Testis (tissue), 3 donors: Measurements from ENCODE around the gene CENPX. TPM values are rescaled to one million over a fixed set of nuclear protein-coding genes. Genes with fewer than 3 reads are reported as not detected.
"Not testable (repeated sequence)": the region's sequence is repeated elsewhere in the genome, so short reads cannot be mapped to it uniquely, and the experiment has no call there.

Source experiments
- DNase-seq: peaks from one replicate; pipeline ENCODE4 v3.0.0-alpha.2; 2019
- H3K27ac ChIP-seq, 2 donors: fragments of 200-600 bp; sonication (generic); one replicate each; pipeline ENCODE4 v1.5.1; 2019
- H3K27me3 ChIP-seq: fragments of 200-600 bp; sonication (generic); one replicate; pipeline ENCODE4 v1.5.1; 2019
- H3K36me3 ChIP-seq: fragments of 200-600 bp; sonication (generic); one replicate; pipeline ENCODE4 v1.5.1; 2017; ENCODE audit warnings: low read depth; ENCODE audit errors: missing control alignments
- H3K4me1 ChIP-seq: fragments of 200-600 bp; sonication (generic); one replicate; pipeline ENCODE4 v1.5.1; 2019
- H3K4me3 ChIP-seq, 2 donors: fragments of 200-600 bp; sonication (generic); one replicate each; pipeline ENCODE4 v1.5.1; 2017 to 2019
- H3K9me3 ChIP-seq: fragments of 200-600 bp; sonication (generic); one replicate; pipeline ENCODE4 v1.5.1; 2017
- POLR2A ChIP-seq: fragments of 450-650 bp; IDR thresholded peaks from one replicate; pipeline ENCODE4 v1.6.1; 2017; ENCODE audit warnings: antibody characterized with exemption, mild to moderate bottlenecking, moderate library complexity
- WGBS, 2 donors: methylation state at CpG; one replicate each; pipeline ENCODE4 v1.1.5; 2018; 5-methylcytosine and 5-hydroxymethylcytosine counted together
- intact Hi-C: fragments of 100-400 bp; cut with DNase I; formaldehyde crosslinking; loops from one replicate; pipeline ENCODE4 v1.15.1; 2023; ENCODE audit warnings: low total_unique reads
- polyA plus RNA-seq: library from polyadenylated mRNA; stranded (reverse); fragments of 350-450 nt; fragmentation: Illumina TruSeq; extraction: RNeasy Lipid Tissue Mini Kit (QIAGEN cat#74804); gene quantifications from one replicate; pipeline ENCODE4 v1.2.3, GENCODE V29; 2014; ENCODE audit warnings: low read depth, low replicate concordance; ENCODE audit not compliant: insufficient read depth
- total RNA-seq, 2 donors: library from RNA; depleted of rRNA; stranded (reverse); fragments of >200 nt; gene quantifications; one replicate each; pipeline ENCODE4 v1.2.3, GENCODE V29; 2016
- TF ChIP-seq, protein P1 (sequence below), 3 experiments: fragments of 450-650 bp in 2 of 3; fragments of 200-600 bp in 1 of 3; sonication (generic) in 1 of 3; IDR thresholded peaks; one replicate each; pipeline ENCODE4 v1.5.1; 2016 to 2019; ENCODE audit warnings: antibody characterized with exemption in 3 of 3, mild to moderate bottlenecking in 2 of 3, moderate library complexity in 1 of 3

Gene CENPX
- total and polyA plus RNA-seq, 3 donors from 2014 or later: 43.0 to 51.8 (median 43.5) TPM

DNA sequence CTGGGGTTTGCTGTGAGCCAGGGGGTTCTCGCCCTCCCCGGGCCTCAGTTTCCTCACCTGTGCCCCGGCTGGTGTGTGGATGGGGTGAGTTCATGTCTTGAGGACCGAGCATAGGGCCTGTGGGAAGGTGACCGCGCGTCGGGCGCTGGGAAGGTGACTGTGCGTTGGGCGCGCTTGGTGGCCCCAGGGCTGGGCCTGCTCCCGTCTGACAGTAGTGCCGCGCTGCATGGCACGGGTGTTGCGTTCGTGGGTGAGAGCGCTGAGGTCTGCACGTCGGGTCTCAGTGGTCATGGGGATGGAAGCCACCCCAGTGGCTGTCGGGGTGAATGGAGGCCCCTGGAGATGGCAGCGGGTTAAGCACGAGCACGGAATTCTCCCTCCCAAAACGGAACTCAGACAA, 36.1 kb downstream of the CENPX start:
- DNase-seq: no peak
- Histone ChIP-seq H3K27me3 (no peaks in the 10 kb centered on the region), H3K9me3 (no peaks in the 10 kb centered on the region), H3K36me3 (no peaks in the 10 kb centered on the region), H3K4me1 (no peaks in the 10 kb centered on the region), H3K27ac (no peak overlapping the region), H3K4me3 (no peak overlapping the region)
- intact Hi-C loops: no loop called here
- WGBS, 2 donors: 95 to 96% methylated on average over 19 to 26 of the region's 26 CpGs
- TF ChIP-seq, protein P1, sequence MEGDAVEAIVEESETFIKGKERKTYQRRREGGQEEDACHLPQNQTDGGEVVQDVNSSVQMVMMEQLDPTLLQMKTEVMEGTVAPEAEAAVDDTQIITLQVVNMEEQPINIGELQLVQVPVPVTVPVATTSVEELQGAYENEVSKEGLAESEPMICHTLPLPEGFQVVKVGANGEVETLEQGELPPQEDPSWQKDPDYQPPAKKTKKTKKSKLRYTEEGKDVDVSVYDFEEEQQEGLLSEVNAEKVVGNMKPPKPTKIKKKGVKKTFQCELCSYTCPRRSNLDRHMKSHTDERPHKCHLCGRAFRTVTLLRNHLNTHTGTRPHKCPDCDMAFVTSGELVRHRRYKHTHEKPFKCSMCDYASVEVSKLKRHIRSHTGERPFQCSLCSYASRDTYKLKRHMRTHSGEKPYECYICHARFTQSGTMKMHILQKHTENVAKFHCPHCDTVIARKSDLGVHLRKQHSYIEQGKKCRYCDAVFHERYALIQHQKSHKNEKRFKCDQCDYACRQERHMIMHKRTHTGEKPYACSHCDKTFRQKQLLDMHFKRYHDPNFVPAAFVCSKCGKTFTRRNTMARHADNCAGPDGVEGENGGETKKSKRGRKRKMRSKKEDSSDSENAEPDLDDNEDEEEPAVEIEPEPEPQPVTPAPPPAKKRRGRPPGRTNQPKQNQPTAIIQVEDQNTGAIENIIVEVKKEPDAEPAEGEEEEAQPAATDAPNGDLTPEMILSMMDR (IDR thresholded peaks at IDR 0.05): no peak
- TF ChIP-seq POLR2A: no peak

DNA sequence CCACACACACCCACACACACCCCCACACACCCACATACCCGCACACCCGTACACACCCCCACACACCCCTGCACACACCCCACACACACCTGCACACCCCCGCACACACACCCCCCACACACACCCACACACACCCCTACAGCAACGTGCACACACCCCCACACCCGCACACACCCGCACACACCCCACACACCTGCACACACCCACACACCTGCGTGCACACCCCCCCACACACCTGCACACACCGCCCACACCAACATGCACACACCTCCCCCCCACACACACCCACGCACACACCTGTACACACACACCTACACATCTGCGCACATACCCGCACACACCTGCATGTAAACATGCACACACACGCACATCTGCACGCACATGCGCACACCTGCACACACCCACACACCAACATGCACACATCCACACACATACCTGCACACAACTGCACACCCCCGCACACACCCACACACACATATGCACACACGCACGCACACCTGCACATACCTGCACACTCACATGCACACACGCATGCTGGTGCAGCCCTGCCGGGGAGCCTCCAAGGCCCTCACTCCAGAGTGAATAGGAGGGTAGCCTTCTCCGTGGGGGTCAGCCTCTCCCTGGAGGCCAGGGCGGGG, 37.8 kb downstream of the CENPX start:
- WGBS, 2 donors: 81 to 82% methylated on average over 21 of the region's 21 CpGs
- Histone ChIP-seq H3K4me3 (no peak overlapping the region), H3K27ac (no peak overlapping the region), H3K9me3 (no peaks in the 10 kb centered on the region), H3K27me3 (no peaks in the 10 kb centered on the region), H3K4me1 (no peaks in the 10 kb centered on the region), H3K36me3 (no peaks in the 10 kb centered on the region)
- DNase-seq: no peak
- TF ChIP-seq, protein P1 (IDR thresholded peaks at IDR 0.05): no peak
- no peak for TF ChIP-seq POLR2A
- intact Hi-C loops: no loop called here

DNA sequence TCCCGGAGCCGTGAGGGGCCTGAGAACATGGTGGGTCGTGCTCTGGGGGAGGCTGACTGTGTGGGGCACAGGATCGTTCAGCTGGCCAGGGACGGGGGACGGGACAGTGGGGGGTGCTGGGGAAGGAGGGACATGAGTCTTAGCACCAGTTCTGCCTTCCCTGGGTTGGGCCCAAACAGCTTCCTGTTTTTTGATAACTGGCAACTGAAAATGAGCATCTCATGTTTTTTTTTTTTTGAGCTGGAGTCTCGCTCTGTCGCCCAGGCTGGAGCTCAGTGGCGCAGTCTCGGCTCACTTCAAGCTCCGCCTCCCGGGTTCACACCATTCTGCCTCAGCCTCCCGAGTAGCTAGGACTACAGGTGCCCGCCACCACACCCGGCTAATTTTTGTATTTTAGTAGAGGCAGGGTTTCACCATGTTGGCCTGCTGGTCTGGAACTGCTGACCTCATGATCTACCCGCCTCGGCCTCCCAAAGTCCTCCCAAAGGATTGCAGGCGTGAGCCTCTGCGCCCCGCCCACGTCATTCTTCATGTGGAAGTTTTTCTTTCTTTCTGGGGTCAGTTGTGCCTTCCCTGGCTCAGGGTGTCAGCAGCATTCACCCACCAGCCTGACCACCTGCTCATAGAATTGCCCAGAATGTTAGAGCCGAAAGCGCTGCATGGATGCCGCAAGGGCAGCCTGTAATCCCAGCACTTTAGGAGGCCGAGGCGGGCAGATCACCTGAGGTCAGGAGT, 38.9 kb downstream of the CENPX start:
- TF ChIP-seq POLR2A: no peak
- TF ChIP-seq, protein P1 (IDR thresholded peaks at IDR 0.05): no peak
- Histone ChIP-seq H3K4me3 (no peak overlapping the region), H3K27me3 (no peaks in the 10 kb centered on the region), H3K4me1 (peaks cover under 1% of the 10 kb centered on the region), H3K9me3 (no peaks in the 10 kb centered on the region), H3K27ac (no peak overlapping the region), H3K36me3 (no peaks in the 10 kb centered on the region)
- intact Hi-C loops: no loop called here
- 90 to 95% methylated on average over 21 to 26 of the region's 26 CpGs for WGBS, 2 donors
- no peak for DNase-seq

DNA sequence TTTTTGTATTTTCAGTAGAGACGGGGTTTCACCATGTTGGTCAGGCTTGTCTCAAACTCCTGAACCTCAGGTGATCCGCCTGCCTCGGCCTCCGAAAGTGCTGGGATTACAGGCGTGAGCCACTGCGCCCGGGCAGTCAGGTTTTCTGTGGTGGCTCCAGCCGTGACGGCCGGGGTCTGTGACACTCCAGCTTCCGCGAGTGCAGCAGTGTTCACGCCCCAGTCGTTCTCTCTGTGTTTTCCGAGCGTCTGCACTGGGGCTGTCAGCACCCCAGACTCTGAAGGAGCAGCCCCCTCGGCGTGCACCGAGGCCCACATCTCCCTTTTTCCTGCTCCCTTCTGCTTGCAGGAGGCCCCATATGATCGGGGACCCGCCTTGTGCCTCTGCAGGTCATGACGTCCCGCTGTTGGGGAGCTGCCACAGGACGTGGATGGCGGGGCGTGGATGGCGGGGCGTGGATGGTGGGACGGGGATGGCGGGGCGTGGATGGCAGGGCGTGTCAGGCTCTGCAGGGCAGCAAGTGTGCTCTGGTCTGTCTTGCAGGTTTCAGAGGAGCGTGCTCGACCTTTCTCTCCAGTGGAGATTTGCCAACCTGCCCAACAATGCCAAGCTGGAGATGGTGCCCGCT, 39.6 kb downstream of the CENPX start:
- no peaks in the 10 kb centered on the region for H3K27me3 ChIP-seq
- no peak overlapping the region for H3K4me3 ChIP-seq
- intact Hi-C loops: no loop called here
- H3K27ac ChIP-seq: no peak overlapping the region
- no peaks in the 10 kb centered on the region for H3K36me3 ChIP-seq
- peaks cover 5% of the 10 kb centered on the region for H3K4me1 ChIP-seq
- H3K9me3 ChIP-seq: no peaks in the 10 kb centered on the region
- WGBS, 2 donors: 93 to 95% methylated on average over 28 to 35 of the region's 35 CpGs
- no peak for DNase-seq
- TF ChIP-seq, protein P1 (IDR thresholded peaks at IDR 0.05): no peak
- TF ChIP-seq POLR2A: no peak

DNA sequence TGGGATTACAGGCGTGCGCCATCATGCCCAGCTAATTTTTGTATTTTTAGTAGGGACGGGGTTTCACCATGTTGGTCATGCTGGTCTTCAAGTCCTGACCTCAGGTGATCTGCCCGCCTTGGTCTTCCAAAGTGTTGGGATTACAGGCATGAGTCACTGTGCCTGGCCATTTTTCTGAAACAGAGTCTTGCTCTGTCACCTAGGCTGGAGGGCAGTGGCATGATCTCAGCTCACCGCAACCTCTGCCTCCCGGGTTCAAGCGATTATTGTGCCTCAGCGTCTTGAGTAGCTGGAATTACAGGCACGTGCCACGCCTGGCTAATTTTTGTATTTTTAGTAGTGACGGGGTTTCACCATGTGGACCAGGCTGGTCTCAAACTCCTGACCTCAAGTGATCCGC, 41.2 kb downstream of the CENPX start:
- H3K36me3 ChIP-seq, DNase-seq, intact Hi-C loops, H3K9me3 ChIP-seq, H3K27ac ChIP-seq, H3K27me3 ChIP-seq, H3K4me3 ChIP-seq, H3K4me1 ChIP-seq: not testable (repeated sequence)
- 90 to 93% methylated on average over 11 to 12 of the region's 12 CpGs for WGBS, 2 donors
